ENCODE results near the gene CALD1. TPM values are rescaled to one million over a fixed set of nuclear protein-coding genes. Genes with fewer than 3 reads are reported as not detected.

Gene CALD1
- total RNA-seq, 1 donor from 2014 or later: 95.4 TPM

- Mint-ChIP-seq H3K27ac (no peak overlapping the region), H3K9me3 (ENCODE audit: low read depth) (no peaks in the 10 kb centered on the region), H3K4me3 (ENCODE audit: low read depth) (no peak overlapping the region), H3K4me1 (ENCODE audit: low read depth) (peaks cover 17% of the 10 kb centered on the region), H3K27me3 (no peaks in the 10 kb centered on the region), H3K36me3 (ENCODE audit: insufficient read depth) (peaks cover 36% of the 10 kb centered on the region)
- DNase-seq (ENCODE audit: low spot score, unreplicated experiment): no peak
- no peak for TF ChIP-seq CTCF (IDR thresholded peaks at IDR 0.05; ENCODE audit: unreplicated experiment)
Measured at GRCh38 chr7:134947329-134947728, 167.9 kb downstream of the CALD1 start.

- no peaks in the 10 kb centered on the region for H3K27me3 Mint-ChIP-seq
- no peak for TF ChIP-seq CTCF (IDR thresholded peaks at IDR 0.05; ENCODE audit: unreplicated experiment)
- no peak for DNase-seq (ENCODE audit: low spot score, unreplicated experiment)
- no peak overlapping the region for H3K4me3 Mint-ChIP-seq (ENCODE audit: low read depth)
- H3K4me1 Mint-ChIP-seq (ENCODE audit: low read depth): peaks cover 14% of the 10 kb centered on the region
- H3K9me3 Mint-ChIP-seq (ENCODE audit: low read depth): no peaks in the 10 kb centered on the region
- H3K27ac Mint-ChIP-seq: no peak overlapping the region
- peaks cover 36% of the 10 kb centered on the region for H3K36me3 Mint-ChIP-seq (ENCODE audit: insufficient read depth)
Measured at GRCh38 chr7:134947831-134948230, 168.4 kb downstream of the CALD1 start.

- Mint-ChIP-seq H3K4me1 (ENCODE audit: low read depth) (peaks cover 10% of the 10 kb centered on the region), H3K36me3 (ENCODE audit: insufficient read depth) (peaks cover 36% of the 10 kb centered on the region), H3K27ac (no peak overlapping the region), H3K4me3 (ENCODE audit: low read depth) (no peak overlapping the region), H3K9me3 (ENCODE audit: low read depth) (no peaks in the 10 kb centered on the region), H3K27me3 (no peaks in the 10 kb centered on the region)
- no peak for TF ChIP-seq CTCF (IDR thresholded peaks at IDR 0.05; ENCODE audit: unreplicated experiment)
- DNase-seq (ENCODE audit: low spot score, unreplicated experiment): no peak
Measured at GRCh38 chr7:134948246-134948645, 168.8 kb downstream of the CALD1 start.

- H3K27me3 Mint-ChIP-seq: no peaks in the 10 kb centered on the region
Measured at GRCh38 chr7:134948736-134949135, 169.3 kb downstream of the CALD1 start.

GRCh38 chr7:134949171-134949570 is 169.7 kb downstream of the CALD1 start:
- Mint-ChIP-seq H3K27me3 (no peaks in the 10 kb centered on the region), H3K4me3 (ENCODE audit: low read depth) (no peak overlapping the region), H3K9me3 (ENCODE audit: low read depth) (no peaks in the 10 kb centered on the region), H3K27ac (no peak overlapping the region), H3K36me3 (ENCODE audit: insufficient read depth) (peaks cover 36% of the 10 kb centered on the region), H3K4me1 (ENCODE audit: low read depth) (peaks cover 6% of the 10 kb centered on the region)
- no peak for DNase-seq (ENCODE audit: low spot score, unreplicated experiment)
- TF ChIP-seq CTCF (IDR thresholded peaks at IDR 0.05; ENCODE audit: unreplicated experiment): no peak

More at GRCh38 chr7:134948736-134949135, 169.3 kb downstream of the CALD1 start:
- peaks cover 8% of the 10 kb centered on the region for H3K4me1 Mint-ChIP-seq (ENCODE audit: low read depth)
- H3K9me3 Mint-ChIP-seq (ENCODE audit: low read depth): no peaks in the 10 kb centered on the region
- no peak overlapping the region for H3K4me3 Mint-ChIP-seq (ENCODE audit: low read depth)
- no peak for DNase-seq (ENCODE audit: low spot score, unreplicated experiment)
- TF ChIP-seq CTCF (IDR thresholded peaks at IDR 0.05; ENCODE audit: unreplicated experiment): no peak
- no peak overlapping the region for H3K27ac Mint-ChIP-seq
- peaks cover 36% of the 10 kb centered on the region for H3K36me3 Mint-ChIP-seq (ENCODE audit: insufficient read depth)

Data from progenitor cell of endocrine pancreas (in vitro differentiated cells).